ENCODE results near the gene USF1. TPM values are rescaled to one million over a fixed set of nuclear protein-coding genes. Genes with fewer than 3 reads are reported as not detected.

USF1 gene
- total and polyA plus RNA-seq, 2 experiments from 2014 or later = 23.8 to 74.8 TPM

GRCh38 chr1:161047436-161048420, 2.0 kb upstream of the USF1 start:
- no peak overlapping the region for H3K27ac Mint-ChIP-seq
- H3K4me3 ChIP-seq = no peak overlapping the region
- peaks cover 16% of the 10 kb centered on the region for H3K27me3 Mint-ChIP-seq (ENCODE audit: insufficient read depth, low read depth, poor library complexity)
- peaks cover 15% of the 10 kb centered on the region for H3K9me2 ChIP-seq (ENCODE audit: insufficient read depth)
- DNase-seq (ENCODE audit: low spot score) (no peak), ATAC-seq (no peak)
- peaks cover 24% of the 10 kb centered on the region for H3K79me2 ChIP-seq (replicated peaks; ENCODE audit: insufficient read depth)
- TF ChIP-seq REST (IDR thresholded peaks at IDR 0.05; ENCODE audit: unreplicated experiment) (no peak), JUNB (IDR thresholded peaks at IDR 0.05; ENCODE audit: unreplicated experiment) (no peak)
- H3K36me3 Mint-ChIP-seq (ENCODE audit: low read depth) = peaks cover 28% of the 10 kb centered on the region
- peaks cover 6% of the 10 kb centered on the region; the same call in 1 of the 2 replicates for H3K36me3 ChIP-seq (ENCODE audit: insufficient read depth)
- H3K27ac ChIP-seq (ENCODE audit: low read depth) = no peak overlapping the region
- H4K20me1 ChIP-seq (replicated peaks; ENCODE audit: insufficient read depth) = no peaks in the 10 kb centered on the region
- H3K4me2 ChIP-seq = no peak overlapping the region
- H3K4me3 Mint-ChIP-seq = peak overlapping the region; percentile 29; the same call in 1 of the 3 replicates
- H3K27me3 ChIP-seq (ENCODE audit: insufficient read depth) = peaks cover 5% of the 10 kb centered on the region; the same call in 1 of the 2 replicates
- peaks cover 38% of the 10 kb centered on the region for H3K9me3 Mint-ChIP-seq
- H2AFZ ChIP-seq = no peak overlapping the region
- H3K4me1 ChIP-seq (ENCODE audit: insufficient read depth) = peaks cover 7% of the 10 kb centered on the region
- H3F3A ChIP-seq (replicated peaks; ENCODE audit: low read depth) = 0 out of 2 replicates have a peak, but pooled peaks cover 9% of the 10 kb centered on the region
- peaks cover 16% of the 10 kb centered on the region for H3K4me1 Mint-ChIP-seq

GRCh38 chr1:161046605-161047228, 940 bp upstream of the USF1 start:
- H2AFZ ChIP-seq = no peak overlapping the region
- peaks cover 27% of the 10 kb centered on the region for H3K79me2 ChIP-seq (replicated peaks; ENCODE audit: insufficient read depth)
- peaks cover 5% of the 10 kb centered on the region; the same call in 1 of the 2 replicates for H3K27me3 ChIP-seq (ENCODE audit: insufficient read depth)
- H3K4me2 ChIP-seq = peak overlapping the region; percentile 86
- H3K4me1 ChIP-seq (ENCODE audit: insufficient read depth) = peaks cover 7% of the 10 kb centered on the region
- ATAC-seq (no peak), DNase-seq (ENCODE audit: low spot score) (no peak)
- peak overlapping the region; percentile 52 for H3K4me3 ChIP-seq
- no peaks in the 10 kb centered on the region for H4K20me1 ChIP-seq (replicated peaks; ENCODE audit: insufficient read depth)
- peaks cover 38% of the 10 kb centered on the region for H3K9me3 Mint-ChIP-seq
- H3K9me2 ChIP-seq (ENCODE audit: insufficient read depth) = peaks cover 15% of the 10 kb centered on the region
- peaks cover 38% of the 10 kb centered on the region for H3K36me3 Mint-ChIP-seq (ENCODE audit: low read depth)
- H3K4me3 Mint-ChIP-seq = peak overlapping the region; percentile 97
- peak overlapping the region; percentile 90; the same call in 1 of the 2 replicates for H3K27ac ChIP-seq (ENCODE audit: low read depth)
- H3K36me3 ChIP-seq (ENCODE audit: insufficient read depth) = peaks cover 6% of the 10 kb centered on the region; the same call in 1 of the 2 replicates
- H3K27me3 Mint-ChIP-seq (ENCODE audit: insufficient read depth, low read depth, poor library complexity) = peaks cover 16% of the 10 kb centered on the region
- peak overlapping the region; percentile 99 for H3K27ac Mint-ChIP-seq
- peaks cover 15% of the 10 kb centered on the region; the same call in 1 of the 2 replicates for H3F3A ChIP-seq (replicated peaks; ENCODE audit: low read depth)
- peaks cover 23% of the 10 kb centered on the region for H3K4me1 Mint-ChIP-seq
- TF ChIP-seq ZNF331 (CRISPR knock-in tag; IDR thresholded peaks at IDR 0.05; ENCODE audit: low read depth) (no peak), ZNF462 (CRISPR knock-in tag; IDR thresholded peaks at IDR 0.05) (no peak), EZH2phosphoT487 (IDR thresholded peaks at IDR 0.05; ENCODE audit: unreplicated experiment) (no peak), EZH2 (IDR thresholded peaks at IDR 0.05; ENCODE audit: low read depth, unreplicated experiment) (no peak), POLR2AphosphoS5 (IDR thresholded peaks at IDR 0.05; ENCODE audit: low read depth) (no peak), ETS1 (IDR thresholded peaks at IDR 0.05) (no peak)

All from GM23338 (cell line).